PC-9 (cell line): ENCODE results near the gene CD226.

Experiments used
- CTCF ChIP-seq: fragments of 200-600 bp; sonication (generic); conservative IDR thresholded peaks from 2 replicates; pipeline ENCODE4 v1.6.1; 2017; ENCODE audit warnings: mixed run types, antibody characterized with exemption, mild to moderate bottlenecking, moderate library complexity
- EZH2 ChIP-seq: fragments of 200-600 bp; sonication (generic); IDR thresholded peaks from 2 replicates; pipeline ENCODE4 v1.8.0; 2017; ENCODE audit warnings: antibody characterized with exemption, low read depth

- TF ChIP-seq CTCF (no peak), EZH2 (no peak)
These were observed 104.7 kb downstream of the CD226 start for GRCh38 chr18:69843015-69843414.
